HL-60 (cell line): ENCODE measurements around the gene WSCD1.

Source experiments
- DNase-seq, 2 experiments: peaks; one replicate each; pipeline ENCODE4 v3.0.0-alpha.2; 2010 to 2020; ENCODE audit warnings: low read depth in 1 of 2, low spot score in 1 of 2
- H3K27ac ChIP-seq: fragments of 250-450 bp; sonication (Bioruptor Pico); replicated peaks from 2 replicates; pipeline ENCODE4 v1.5.1; 2020; ENCODE audit warnings: mild to moderate bottlenecking, moderate library complexity
- H3K27me3 ChIP-seq: fragments of 250-450 bp; sonication (Bioruptor Pico); 2 replicates; pipeline ENCODE4 v1.5.1; 2021; ENCODE audit warnings: mild to moderate bottlenecking, moderate library complexity; ENCODE audit not compliant: insufficient read depth, poor library complexity, severe bottlenecking
- H3K4me3 ChIP-seq: replicated peaks from 2 replicates; pipeline ENCODE4 v1.5.1; 2011; ENCODE audit warnings: mild to moderate bottlenecking, control low read depth, low read length; ENCODE audit not compliant: insufficient read depth
- CTCF ChIP-seq: IDR thresholded peaks from one replicate; pipeline ENCODE4 v1.5.1; 2011; ENCODE audit warnings: low read length, control low read depth, inconsistent platforms; ENCODE audit not compliant: insufficient read depth
- GABPA ChIP-seq: IDR thresholded peaks from 2 replicates; pipeline ENCODE4 v1.6.1; 2012; ENCODE audit warnings: low read depth
- POLR2AphosphoS5 ChIP-seq: IDR thresholded peaks from 2 replicates; pipeline ENCODE4 v1.6.1; 2012; ENCODE audit warnings: low read depth
- REST ChIP-seq: IDR thresholded peaks from 2 replicates; pipeline ENCODE4 v1.6.1; 2012; ENCODE audit warnings: low read depth; ENCODE audit not compliant: insufficient replicate concordance
- SPI1 ChIP-seq: IDR thresholded peaks from 2 replicates; pipeline ENCODE4 v1.6.1; 2012; ENCODE audit warnings: low read depth, mild to moderate bottlenecking, borderline replicate concordance

Gene WSCD1

GRCh38 chr17:6170349-6170748 is 100.2 kb downstream of the WSCD1 start:
- TF ChIP-seq SPI1 (no peak), CTCF (no peak), POLR2AphosphoS5 (no peak), GABPA (no peak), REST (no peak)
- no peaks in the 10 kb centered on the region for H3K27me3 ChIP-seq
- DNase-seq, result no peak
- H3K4me3 ChIP-seq, result no peak overlapping the region
- no peak overlapping the region for H3K27ac ChIP-seq

DNA sequence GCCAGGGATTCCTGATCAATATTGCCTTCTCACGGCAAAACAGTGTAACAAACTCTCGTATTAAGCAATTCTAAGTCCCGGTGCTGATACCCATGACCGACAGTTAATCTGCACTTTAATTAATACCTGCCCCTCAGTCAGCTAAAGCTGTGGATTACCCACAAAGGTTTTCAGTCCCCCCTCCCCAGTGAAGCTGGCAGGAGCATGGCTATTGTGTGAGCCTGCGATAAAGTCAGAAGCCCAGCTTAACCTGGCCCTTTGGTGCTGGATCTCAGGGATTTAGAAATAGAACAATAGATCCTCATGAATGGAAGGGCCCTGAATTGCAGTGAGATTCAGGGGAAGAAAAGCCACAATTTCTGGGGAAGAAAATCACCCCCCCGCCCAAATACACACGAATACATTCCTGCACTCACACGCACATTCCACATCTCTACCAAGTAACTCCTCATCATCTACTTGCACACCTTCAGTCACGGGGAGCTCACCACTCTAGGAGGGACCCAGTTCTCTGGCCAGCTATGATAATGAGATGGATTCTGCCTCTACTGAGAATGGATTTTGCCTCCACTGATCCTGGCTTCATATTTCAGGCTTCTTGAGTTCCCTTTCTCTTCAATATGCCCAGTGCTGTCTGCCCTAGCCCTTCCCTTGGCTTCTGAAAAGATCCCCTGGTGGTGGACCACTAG is 102.6 kb downstream of the WSCD1 start:
- DNase-seq, result no peak
- H3K4me3 ChIP-seq, result no peak overlapping the region
- H3K27ac ChIP-seq, result no peak overlapping the region
- TF ChIP-seq GABPA (no peak), SPI1 (no peak), POLR2AphosphoS5 (no peak), CTCF (no peak), REST (no peak)
- H3K27me3 ChIP-seq, result no peaks in the 10 kb centered on the region

DNA sequence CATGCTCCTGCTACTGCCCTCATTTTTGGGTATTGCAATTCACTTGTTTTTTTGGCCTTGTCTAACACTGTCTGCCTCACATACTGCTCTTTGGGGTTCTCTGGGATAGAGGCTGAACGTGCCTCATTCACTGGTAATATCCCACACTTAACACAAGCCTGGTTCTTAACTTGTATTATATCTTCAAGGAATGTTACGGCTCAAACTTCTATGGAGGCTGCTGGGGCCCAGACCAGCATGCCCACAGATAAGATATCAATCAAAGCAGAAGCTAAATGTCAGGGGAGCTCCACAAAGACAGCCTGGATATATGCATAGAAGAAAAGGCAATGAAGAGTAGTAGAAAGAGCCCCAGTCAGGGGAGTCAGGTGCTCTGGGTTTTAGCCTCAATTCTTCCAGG is 103.5 kb downstream of the WSCD1 start:
- no peak for TF ChIP-seq CTCF
- no peak for TF ChIP-seq REST
- TF ChIP-seq POLR2AphosphoS5, result no peak
- TF ChIP-seq SPI1, result no peak
- TF ChIP-seq GABPA, result no peak
- H3K27me3 ChIP-seq, result no peaks in the 10 kb centered on the region
- H3K4me3 ChIP-seq, result no peak overlapping the region
- DNase-seq, result no peak
- H3K27ac ChIP-seq, result no peak overlapping the region
